GM23338 (cell line): ENCODE data around the gene OLFM1. TPM values are rescaled to one million over a fixed set of nuclear protein-coding genes. Genes with fewer than 3 reads are reported as not detected.

Source experiments
- ATAC-seq: fragments of 200-7000 bp; cut with Tn5 transposase; 3 replicates; pipeline ENCODE4 v1.9.1; 2020
- DNase-seq: peaks from one replicate; pipeline ENCODE4 v3.0.0-alpha.2; 2015; ENCODE audit warnings: low spot score
- H2AFZ ChIP-seq: fragments of 200-600 bp; sonication (generic); 2 replicates; pipeline ENCODE4 v1.8.0; 2016; ENCODE audit warnings: antibody characterized with exemption, mild to moderate bottlenecking, moderate library complexity
- H3F3A ChIP-seq: fragments of 200-600 bp; sonication (generic); replicated peaks from 2 replicates; pipeline ENCODE4 v1.8.0; 2017; ENCODE audit warnings: antibody characterized with exemption, mixed run types, low read depth
- H3K27ac ChIP-seq: fragments of 200-600 bp; sonication (generic); 2 replicates; pipeline ENCODE4 v1.6.1; 2016; ENCODE audit warnings: low read depth
- H3K27me3 ChIP-seq: fragments of 200-600 bp; sonication (generic); 2 replicates; pipeline ENCODE4 v1.8.0; 2016; ENCODE audit warnings: mild to moderate bottlenecking, mixed run types, moderate library complexity; ENCODE audit not compliant: insufficient read depth
- H3K36me3 ChIP-seq: fragments of 200-600 bp; sonication (generic); 2 replicates; pipeline ENCODE4 v1.8.0; 2016; ENCODE audit warnings: mild to moderate bottlenecking; ENCODE audit not compliant: insufficient read depth
- H3K4me1 ChIP-seq: fragments of 200-600 bp; sonication (generic); 2 replicates; pipeline ENCODE4 v1.8.0; 2016; ENCODE audit warnings: mild to moderate bottlenecking, moderate library complexity; ENCODE audit not compliant: insufficient read depth
- H3K4me2 ChIP-seq: fragments of 200-600 bp; sonication (generic); 2 replicates; pipeline ENCODE4 v1.7.1; 2017; ENCODE audit warnings: mixed run types
- H3K4me3 ChIP-seq: fragments of 200-600 bp; sonication (generic); 2 replicates; pipeline ENCODE4 v1.6.1; 2016; ENCODE audit warnings: mixed run types
- H3K79me2 ChIP-seq: fragments of 200-600 bp; sonication (generic); replicated peaks from 2 replicates; pipeline ENCODE4 v1.8.0; 2017; ENCODE audit warnings: mild to moderate bottlenecking; ENCODE audit not compliant: insufficient read depth
- H3K9me2 ChIP-seq: fragments of 200-600 bp; sonication (generic); 2 replicates; pipeline ENCODE4 v1.8.0; 2017; ENCODE audit not compliant: insufficient read depth
- H4K20me1 ChIP-seq: fragments of 200-600 bp; sonication (generic); replicated peaks from 2 replicates; pipeline ENCODE4 v1.8.0; 2017; ENCODE audit warnings: mild to moderate bottlenecking; ENCODE audit not compliant: insufficient read depth
- H3K27ac Mint-ChIP-seq: 2 replicates; pipeline ENCODE4 v1.8.0; 2020; ENCODE audit warnings: inconsistent platforms, mild to moderate bottlenecking, moderate library complexity, mixed read lengths
- H3K27me3 Mint-ChIP-seq: 3 replicates; pipeline ENCODE4 v1.8.0; 2022; ENCODE audit warnings: low read depth, mild to moderate bottlenecking, moderate library complexity, mixed read lengths, inconsistent platforms; ENCODE audit not compliant: insufficient read depth, poor library complexity
- H3K36me3 Mint-ChIP-seq: 3 replicates; pipeline ENCODE4 v1.8.0; 2021; ENCODE audit warnings: low read depth, mild to moderate bottlenecking, inconsistent platforms, moderate library complexity, mixed read lengths
- H3K4me1 Mint-ChIP-seq: 3 replicates; pipeline ENCODE4 v1.8.0; 2020; ENCODE audit warnings: mild to moderate bottlenecking, inconsistent platforms, mixed read lengths
- H3K4me3 Mint-ChIP-seq: 3 replicates; pipeline ENCODE4 v1.8.0; 2021; ENCODE audit warnings: moderate library complexity, mild to moderate bottlenecking, inconsistent platforms, mixed read lengths
- H3K9me3 Mint-ChIP-seq: 3 replicates; pipeline ENCODE4 v1.8.0; 2020; ENCODE audit warnings: moderate library complexity, mild to moderate bottlenecking, inconsistent platforms, mixed read lengths
- CREB1 ChIP-seq: fragments of 250-450 bp; sonication (Bioruptor Pico); IDR thresholded peaks from 2 replicates; pipeline ENCODE4 v1.5.0; 2020; ENCODE audit warnings: low read depth, mild to moderate bottlenecking, moderate library complexity
- ETS1 ChIP-seq: IDR thresholded peaks from 2 replicates; pipeline ENCODE4 v1.6.1; 2016; ENCODE audit warnings: antibody characterized with exemption
- EZH2 ChIP-seq: fragments of 200-600 bp; sonication (generic); IDR thresholded peaks from one replicate; pipeline ENCODE4 v1.8.0; 2017; ENCODE audit warnings: antibody characterized with exemption, mild to moderate bottlenecking, low read depth; ENCODE audit not compliant: unreplicated experiment
- EZH2phosphoT487 ChIP-seq: fragments of 200-600 bp; sonication (generic); IDR thresholded peaks from one replicate; pipeline ENCODE4 v1.8.1; 2018; ENCODE audit warnings: antibody characterized with exemption; ENCODE audit not compliant: unreplicated experiment
- JUNB ChIP-seq: IDR thresholded peaks from one replicate; pipeline ENCODE4 v1.6.1; 2016; ENCODE audit warnings: antibody characterized with exemption; ENCODE audit not compliant: unreplicated experiment
- NANOG ChIP-seq: IDR thresholded peaks from 2 replicates; pipeline ENCODE4 v1.6.1; 2016; ENCODE audit warnings: antibody characterized with exemption, borderline replicate concordance
- STAT1 ChIP-seq: IDR thresholded peaks from one replicate; pipeline ENCODE4 v1.6.1; 2016; ENCODE audit warnings: antibody characterized with exemption; ENCODE audit not compliant: unreplicated experiment
- ZNF114 ChIP-seq: fragments of 250-450 bp; sonication (Bioruptor Pico); IDR thresholded peaks from 2 replicates; pipeline ENCODE4 v1.5.0; 2020; ENCODE audit warnings: mild to moderate bottlenecking, moderate library complexity
- ZNF331 ChIP-seq: fragments of 250-450 bp; sonication (Bioruptor Pico); IDR thresholded peaks from 2 replicates; pipeline ENCODE4 v1.5.0; 2020; ENCODE audit warnings: low read depth, mild to moderate bottlenecking, moderate library complexity
- polyA plus RNA-seq: library from polyadenylated mRNA; unstranded; fragments of >200 nt; fragmentation: Nextera tagmentation; extraction: Ambion mirVana; gene quantifications from 2 replicates; pipeline ENCODE4 v1.2.1, GENCODE V29; 2016
- total RNA-seq: library from RNA; depleted of rRNA; stranded (reverse); fragments of >200 nt; shearing (Covaris generic); gene quantifications from 2 replicates; pipeline ENCODE4 v1.2.3, GENCODE V29; 2014
- TF ChIP-seq, protein P1 (sequence below): fragments of 250-450 bp; sonication (Bioruptor Pico); IDR thresholded peaks from 2 replicates; pipeline ENCODE4 v1.5.0; 2020; ENCODE audit warnings: mild to moderate bottlenecking, moderate library complexity

Gene OLFM1
- total and polyA plus RNA-seq, 2 experiments from 2014 or later: 20.6 to 40.1 TPM

- no peak overlapping the region for H3K27ac ChIP-seq
- Mint-ChIP-seq H3K4me1 (peaks cover 17% of the 10 kb centered on the region), H3K27me3 (peaks cover 1% of the 10 kb centered on the region), H3K36me3 (no peaks in the 10 kb centered on the region), H3K9me3 (no peaks in the 10 kb centered on the region), H3K4me3 (no peak overlapping the region), H3K27ac (no peak overlapping the region)
- no peak overlapping the region for H2AFZ ChIP-seq
- H3F3A ChIP-seq: no peaks in the 10 kb centered on the region
- no peak overlapping the region for H3K4me3 ChIP-seq
- no peaks in the 10 kb centered on the region for H3K79me2 ChIP-seq
- no peaks in the 10 kb centered on the region for H3K4me1 ChIP-seq
- H3K9me2 ChIP-seq: no peaks in the 10 kb centered on the region
- H3K27me3 ChIP-seq: no peaks in the 10 kb centered on the region
- no peaks in the 10 kb centered on the region for H3K36me3 ChIP-seq
- no peak for DNase-seq
- no peak overlapping the region for H3K4me2 ChIP-seq
- H4K20me1 ChIP-seq: no peaks in the 10 kb centered on the region
- TF ChIP-seq JUNB: no peak
- TF ChIP-seq EZH2phosphoT487: no peak
- no peak for TF ChIP-seq ZNF331
- TF ChIP-seq, protein P1, sequence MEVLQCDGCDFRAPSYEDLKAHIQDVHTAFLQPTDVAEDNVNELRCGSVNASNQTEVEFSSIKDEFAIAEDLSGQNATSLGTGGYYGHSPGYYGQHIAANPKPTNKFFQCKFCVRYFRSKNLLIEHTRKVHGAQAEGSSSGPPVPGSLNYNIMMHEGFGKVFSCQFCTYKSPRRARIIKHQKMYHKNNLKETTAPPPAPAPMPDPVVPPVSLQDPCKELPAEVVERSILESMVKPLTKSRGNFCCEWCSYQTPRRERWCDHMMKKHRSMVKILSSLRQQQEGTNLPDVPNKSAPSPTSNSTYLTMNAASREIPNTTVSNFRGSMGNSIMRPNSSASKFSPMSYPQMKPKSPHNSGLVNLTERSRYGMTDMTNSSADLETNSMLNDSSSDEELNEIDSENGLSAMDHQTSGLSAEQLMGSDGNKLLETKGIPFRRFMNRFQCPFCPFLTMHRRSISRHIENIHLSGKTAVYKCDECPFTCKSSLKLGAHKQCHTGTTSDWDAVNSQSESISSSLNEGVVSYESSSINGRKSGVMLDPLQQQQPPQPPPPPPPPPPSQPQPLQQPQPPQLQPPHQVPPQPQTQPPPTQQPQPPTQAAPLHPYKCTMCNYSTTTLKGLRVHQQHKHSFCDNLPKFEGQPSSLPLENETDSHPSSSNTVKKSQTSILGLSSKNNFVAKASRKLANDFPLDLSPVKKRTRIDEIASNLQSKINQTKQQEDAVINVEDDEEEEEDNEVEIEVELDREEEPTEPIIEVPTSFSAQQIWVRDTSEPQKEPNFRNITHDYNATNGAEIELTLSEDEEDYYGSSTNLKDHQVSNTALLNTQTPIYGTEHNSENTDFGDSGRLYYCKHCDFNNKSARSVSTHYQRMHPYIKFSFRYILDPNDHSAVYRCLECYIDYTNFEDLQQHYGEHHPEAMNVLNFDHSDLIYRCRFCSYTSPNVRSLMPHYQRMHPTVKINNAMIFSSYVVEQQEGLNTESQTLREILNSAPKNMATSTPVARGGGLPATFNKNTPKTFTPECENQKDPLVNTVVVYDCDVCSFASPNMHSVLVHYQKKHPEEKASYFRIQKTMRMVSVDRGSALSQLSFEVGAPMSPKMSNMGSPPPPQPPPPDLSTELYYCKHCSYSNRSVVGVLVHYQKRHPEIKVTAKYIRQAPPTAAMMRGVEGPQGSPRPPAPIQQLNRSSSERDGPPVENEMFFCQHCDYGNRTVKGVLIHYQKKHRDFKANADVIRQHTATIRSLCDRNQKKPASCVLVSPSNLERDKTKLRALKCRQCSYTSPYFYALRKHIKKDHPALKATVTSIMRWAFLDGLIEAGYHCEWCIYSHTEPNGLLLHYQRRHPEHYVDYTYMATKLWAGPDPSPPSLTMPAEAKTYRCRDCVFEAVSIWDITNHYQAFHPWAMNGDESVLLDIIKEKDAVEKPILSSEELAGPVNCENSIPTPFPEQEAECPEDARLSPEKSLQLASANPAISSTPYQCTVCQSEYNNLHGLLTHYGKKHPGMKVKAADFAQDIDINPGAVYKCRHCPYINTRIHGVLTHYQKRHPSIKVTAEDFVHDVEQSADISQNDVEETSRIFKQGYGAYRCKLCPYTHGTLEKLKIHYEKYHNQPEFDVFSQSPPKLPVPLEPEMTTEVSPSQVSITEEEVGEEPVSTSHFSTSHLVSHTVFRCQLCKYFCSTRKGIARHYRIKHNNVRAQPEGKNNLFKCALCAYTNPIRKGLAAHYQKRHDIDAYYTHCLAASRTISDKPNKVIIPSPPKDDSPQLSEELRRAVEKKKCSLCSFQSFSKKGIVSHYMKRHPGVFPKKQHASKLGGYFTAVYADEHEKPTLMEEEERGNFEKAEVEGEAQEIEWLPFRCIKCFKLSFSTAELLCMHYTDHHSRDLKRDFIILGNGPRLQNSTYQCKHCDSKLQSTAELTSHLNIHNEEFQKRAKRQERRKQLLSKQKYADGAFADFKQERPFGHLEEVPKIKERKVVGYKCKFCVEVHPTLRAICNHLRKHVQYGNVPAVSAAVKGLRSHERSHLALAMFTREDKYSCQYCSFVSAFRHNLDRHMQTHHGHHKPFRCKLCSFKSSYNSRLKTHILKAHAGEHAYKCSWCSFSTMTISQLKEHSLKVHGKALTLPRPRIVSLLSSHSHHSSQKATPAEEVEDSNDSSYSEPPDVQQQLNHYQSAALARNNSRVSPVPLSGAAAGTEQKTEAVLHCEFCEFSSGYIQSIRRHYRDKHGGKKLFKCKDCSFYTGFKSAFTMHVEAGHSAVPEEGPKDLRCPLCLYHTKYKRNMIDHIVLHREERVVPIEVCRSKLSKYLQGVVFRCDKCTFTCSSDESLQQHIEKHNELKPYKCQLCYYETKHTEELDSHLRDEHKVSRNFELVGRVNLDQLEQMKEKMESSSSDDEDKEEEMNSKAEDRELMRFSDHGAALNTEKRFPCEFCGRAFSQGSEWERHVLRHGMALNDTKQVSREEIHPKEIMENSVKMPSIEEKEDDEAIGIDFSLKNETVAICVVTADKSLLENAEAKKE (CRISPR knock-in tag): no peak
- no peak for TF ChIP-seq ZNF114
- ATAC-seq: no peak; the same call in 2 of the 3 replicates
Measured at GRCh38 chr9:135165756-135166519, 78.5 kb downstream of the OLFM1 start.

DNA sequence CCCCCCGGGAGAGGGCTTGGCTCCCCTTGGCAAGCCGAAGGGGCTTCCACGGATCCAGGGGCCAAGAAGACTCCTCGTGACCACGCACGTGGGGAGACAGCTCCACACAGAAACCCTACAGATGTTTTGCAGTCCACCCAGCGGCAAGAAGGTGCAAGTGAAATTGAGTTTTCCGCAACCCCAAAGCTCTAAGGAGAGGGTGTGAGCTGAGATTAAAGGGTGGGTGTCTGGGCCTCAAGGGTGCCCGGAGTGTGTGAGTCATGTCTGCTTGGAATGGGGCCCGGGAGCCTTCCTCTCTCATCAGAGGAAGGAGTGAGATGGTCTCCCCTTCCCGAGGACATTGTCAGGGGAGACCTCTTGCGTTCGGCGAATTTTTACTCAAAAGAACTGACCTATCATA, 79.1 kb downstream of the OLFM1 start:
- Histone ChIP-seq H2AFZ (no peak overlapping the region), H3K4me1 (no peaks in the 10 kb centered on the region), H3K36me3 (no peaks in the 10 kb centered on the region), H3K27me3 (no peaks in the 10 kb centered on the region), H3K4me3 (no peak overlapping the region), H3K79me2 (no peaks in the 10 kb centered on the region), H3K9me2 (no peaks in the 10 kb centered on the region), H3F3A (no peaks in the 10 kb centered on the region), H3K27ac (no peak overlapping the region), H4K20me1 (no peaks in the 10 kb centered on the region), H3K4me2 (no peak overlapping the region)
- H3K4me1 Mint-ChIP-seq: peaks cover 17% of the 10 kb centered on the region
- H3K4me3 Mint-ChIP-seq: no peak overlapping the region
- H3K9me3 Mint-ChIP-seq: no peaks in the 10 kb centered on the region
- H3K27ac Mint-ChIP-seq: no peak overlapping the region; the same call in 1 of the 2 replicates
- DNase-seq: no peak
- no peak for ATAC-seq
- peaks cover 1% of the 10 kb centered on the region for H3K27me3 Mint-ChIP-seq
- H3K36me3 Mint-ChIP-seq: no peaks in the 10 kb centered on the region
- no peak for TF ChIP-seq NANOG
- TF ChIP-seq ETS1: no peak
- no peak for TF ChIP-seq EZH2
- no peak for TF ChIP-seq CREB1 (CRISPR knock-in tag)
- no peak for TF ChIP-seq STAT1
